NCI-H2196 treated with DMSO at 0.1 percent for 48 hours (cell line): ENCODE measurements around the gene ZNF385B.

ENCODE experiments used
- DNase-seq: peaks from one replicate; lab custom pipeline; 2025; ENCODE audit not compliant: unreplicated experiment; lab: John Stamatoyannopoulos, UW

Gene ZNF385B

GRCh38 chr2:179594268-179595112 is 266.9 kb downstream of the ZNF385B start:
- no peak for DNase-seq

GRCh38 chr2:179593323-179593722 is 268.1 kb downstream of the ZNF385B start:
- no peak for DNase-seq

- no peak for DNase-seq
These were observed 269.1 kb downstream of the ZNF385B start for GRCh38 chr2:179592167-179592936.

GRCh38 chr2:179591690-179592089 is 269.7 kb downstream of the ZNF385B start:
- DNase-seq, result no peak

- DNase-seq, result no peak
These were observed 272.8 kb downstream of the ZNF385B start for GRCh38 chr2:179588486-179589145.

GRCh38 chr2:179584760-179585159 is 276.7 kb downstream of the ZNF385B start:
- no peak for DNase-seq

- DNase-seq, result no peak
These were observed 279.8 kb downstream of the ZNF385B start for GRCh38 chr2:179581605-179582004.

GRCh38 chr2:179580378-179581146 is 280.9 kb downstream of the ZNF385B start:
- DNase-seq, result no peak

GRCh38 chr2:179579800-179580199 is 281.6 kb downstream of the ZNF385B start:
- DNase-seq, result no peak

- DNase-seq, result no peak
These were observed 283.1 kb downstream of the ZNF385B start for GRCh38 chr2:179578171-179578916.

- no peak for DNase-seq
These were observed 287.3 kb downstream of the ZNF385B start for GRCh38 chr2:179574061-179574519.

GRCh38 chr2:179572544-179572943 is 288.9 kb downstream of the ZNF385B start:
- DNase-seq, result no peak

GRCh38 chr2:179571721-179572120 is 289.7 kb downstream of the ZNF385B start:
- no peak for DNase-seq

GRCh38 chr2:179571252-179571651 is 290.2 kb downstream of the ZNF385B start:
- no peak for DNase-seq

- DNase-seq, result no peak
These were observed 291.6 kb downstream of the ZNF385B start for GRCh38 chr2:179569831-179570233.

- no peak for DNase-seq
These were observed 295.6 kb downstream of the ZNF385B start for GRCh38 chr2:179565807-179566206.

- no peak for DNase-seq
These were observed 299.0 kb downstream of the ZNF385B start for GRCh38 chr2:179562330-179562885.

GRCh38 chr2:179561702-179562101 is 299.7 kb downstream of the ZNF385B start:
- no peak for DNase-seq

GRCh38 chr2:179560257-179560735 is 301.1 kb downstream of the ZNF385B start:
- no peak for DNase-seq
